ENCODE measurements around the gene FSTL3. TPM values are rescaled to one million over a fixed set of nuclear protein-coding genes. Genes with fewer than 3 reads are reported as not detected.

Gene FSTL3
- total and polyA plus RNA-seq, 2 of the 13 experiments (the other 11 are each of a cell fraction or from before 2014, with no cell fraction given): 13.5 to 15.6 TPM

GRCh38 chr19:674282-675151, 1.7 kb upstream of the FSTL3 start (continued):
- 0 out of 2 replicates have a peak, but pooled peaks have one; percentile 36 for TF ChIP-seq HIVEP1 (CRISPR knock-in tag; IDR thresholded peaks at IDR 0.05)
- TF ChIP-seq ETS1 (CRISPR knock-in tag; IDR thresholded peaks at IDR 0.05): no peak
- TF ChIP-seq CHD2 (IDR thresholded peaks at IDR 0.05; ENCODE audit: low read depth, low read length): no peak
- peak; percentile 83 for TF ChIP-seq ZBTB7A (CRISPR knock-in tag; IDR thresholded peaks at IDR 0.05)
- TF ChIP-seq HDAC1 (CRISPR knock-in tag; IDR thresholded peaks at IDR 0.05): peak; percentile 33; the same call in 1 of the 2 replicates
- 0 out of 2 replicates have a peak, but pooled peaks have one; percentile 13 for TF ChIP-seq HNRNPL (IDR thresholded peaks at IDR 0.05; ENCODE audit: low read depth, low read length)
- no peak for TF ChIP-seq THAP8 (CRISPR knock-in tag; IDR thresholded peaks at IDR 0.05; ENCODE audit: borderline replicate concordance)
- no peak for TF ChIP-seq MTF1 (CRISPR knock-in tag; IDR thresholded peaks at IDR 0.05)
- TF ChIP-seq ZNF501 (CRISPR knock-in tag; IDR thresholded peaks at IDR 0.05): no peak
- no peak for TF ChIP-seq KLF12 (CRISPR knock-in tag; IDR thresholded peaks at IDR 0.05; ENCODE audit: borderline replicate concordance)
- no peak for TF ChIP-seq MLXIP (CRISPR knock-in tag; IDR thresholded peaks at IDR 0.05; ENCODE audit: borderline replicate concordance)
- no peak for TF ChIP-seq CREB1 (IDR thresholded peaks at IDR 0.05)
- TF ChIP-seq CREB1 (CRISPR knock-in tag; IDR thresholded peaks at IDR 0.05): no peak
- no peak for TF ChIP-seq ZFP62 (CRISPR knock-in tag; IDR thresholded peaks at IDR 0.05)
- no peak for TF ChIP-seq FIP1L1 (IDR thresholded peaks at IDR 0.05; ENCODE audit: borderline replicate concordance, insufficient read depth, low read depth, low read length)
- TF ChIP-seq ESRRA (CRISPR knock-in tag; IDR thresholded peaks at IDR 0.05; ENCODE audit: low read depth): peak; percentile 60; the same call in 1 of the 2 replicates
- peak; percentile 85 for TF ChIP-seq RXRB (CRISPR knock-in tag; IDR thresholded peaks at IDR 0.05; ENCODE audit: borderline replicate concordance)
- no peak for TF ChIP-seq PHF5A (CRISPR knock-in tag; IDR thresholded peaks at IDR 0.05; ENCODE audit: low read depth, unreplicated experiment)
- TF ChIP-seq MYNN (CRISPR knock-in tag; IDR thresholded peaks at IDR 0.05; ENCODE audit: low read depth): no peak
- no peak for TF ChIP-seq ZBTB14 (CRISPR knock-in tag; IDR thresholded peaks at IDR 0.05)
- TF ChIP-seq GTF3A (CRISPR knock-in tag; conservative IDR thresholded peaks at IDR 0.05): no peak
- TF ChIP-seq CHD4 (IDR thresholded peaks at IDR 0.05; ENCODE audit: borderline replicate concordance, low read length): no peak
- TF ChIP-seq SOX6 (IDR thresholded peaks at IDR 0.05): no peak
- peak; percentile 44; the same call in 1 of the 2 replicates for TF ChIP-seq SOX6 (CRISPR knock-in tag; IDR thresholded peaks at IDR 0.05)
- no peak for TF ChIP-seq RBAK (CRISPR knock-in tag; IDR thresholded peaks at IDR 0.05)

Measured in HepG2 (cell line).